Fibroblast of skin of back (primary cell): Measurements from ENCODE around the gene ADPRHL1.

ENCODE experiments used
- DNase-seq: peaks from one replicate; pipeline ENCODE4 v3.0.0-alpha.2; 2013

The ADPRHL1 gene

GRCh38 chr13:113414335-113414734 lies 39.0 kb downstream of the ADPRHL1 start:
- DNase-seq = no peak

- DNase-seq = no peak
Measured at GRCh38 chr13:113413898-113414282, 39.4 kb downstream of the ADPRHL1 start.

- DNase-seq = peak; percentile 42
Measured at GRCh38 chr13:113413178-113413897, 40.0 kb downstream of the ADPRHL1 start.

- no peak for DNase-seq
Measured at GRCh38 chr13:113412440-113412839, 40.8 kb downstream of the ADPRHL1 start.

- DNase-seq = peak; percentile 97
Measured at GRCh38 chr13:113411216-113412023, 41.9 kb downstream of the ADPRHL1 start.

- peak; percentile 98 for DNase-seq
Measured at GRCh38 chr13:113410472-113411201, 42.7 kb downstream of the ADPRHL1 start.

- DNase-seq = no peak
Measured at GRCh38 chr13:113408562-113408961, 44.7 kb downstream of the ADPRHL1 start.

GRCh38 chr13:113407531-113408393 lies 45.5 kb downstream of the ADPRHL1 start:
- no peak for DNase-seq

GRCh38 chr13:113407103-113407530 lies 46.2 kb downstream of the ADPRHL1 start:
- no peak for DNase-seq

GRCh38 chr13:113406321-113407102 lies 46.8 kb downstream of the ADPRHL1 start:
- DNase-seq = no peak

GRCh38 chr13:113405481-113406300 lies 47.6 kb downstream of the ADPRHL1 start:
- no peak for DNase-seq

- DNase-seq = no peak
Measured at GRCh38 chr13:113404723-113405471, 48.4 kb downstream of the ADPRHL1 start.

- DNase-seq = no peak
Measured at GRCh38 chr13:113404366-113404722, 48.9 kb downstream of the ADPRHL1 start.

- DNase-seq = no peak
Measured at GRCh38 chr13:113403255-113404104, 49.8 kb downstream of the ADPRHL1 start.

GRCh38 chr13:113402471-113403254 lies 50.6 kb downstream of the ADPRHL1 start:
- DNase-seq = no peak

GRCh38 chr13:113401452-113402415 lies 51.6 kb downstream of the ADPRHL1 start:
- no peak for DNase-seq
